Hepatocyte (in vitro differentiated cells): ENCODE results near the gene CENPP. TPM values are rescaled to one million over a fixed set of nuclear protein-coding genes. Genes with fewer than 3 reads are reported as not detected.

Experiments
- DNase-seq: peaks from one replicate; pipeline ENCODE4 v3.0.0-alpha.2; 2016; ENCODE audit warnings: low spot score
- H2AFZ ChIP-seq: fragments of 200-600 bp; sonication (generic); 2 replicates; pipeline ENCODE4 v1.6.0; 2016; ENCODE audit warnings: antibody characterized with exemption, mild to moderate bottlenecking
- H3K27ac ChIP-seq: fragments of 200-600 bp; sonication (generic); 2 replicates; pipeline ENCODE4 v1.5.1; 2016; ENCODE audit warnings: mild to moderate bottlenecking
- H3K27me3 ChIP-seq: fragments of 200-600 bp; sonication (generic); 2 replicates; pipeline ENCODE4 v1.6.1; 2016
- H3K36me3 ChIP-seq: fragments of 200-600 bp; sonication (generic); replicated peaks from 2 replicates; pipeline ENCODE4 v1.5.1; 2016; ENCODE audit warnings: low read depth; ENCODE audit not compliant: insufficient read depth
- H3K4me1 ChIP-seq: fragments of 200-600 bp; sonication (generic); 2 replicates; pipeline ENCODE4 v1.5.1; 2016; ENCODE audit warnings: mild to moderate bottlenecking, moderate library complexity; ENCODE audit not compliant: insufficient read depth
- H3K4me2 ChIP-seq: fragments of 200-600 bp; sonication (generic); 2 replicates; pipeline ENCODE4 v1.6.0; 2016
- H3K4me3 ChIP-seq: fragments of 200-600 bp; sonication (generic); 2 replicates; pipeline ENCODE4 v1.5.1; 2016; ENCODE audit warnings: mild to moderate bottlenecking
- H3K79me2 ChIP-seq: fragments of 200-600 bp; sonication (generic); 2 replicates; pipeline ENCODE4 v1.6.0; 2017; ENCODE audit warnings: mild to moderate bottlenecking
- H3K9me2 ChIP-seq: fragments of 200-600 bp; sonication (generic); replicated peaks from 2 replicates; pipeline ENCODE4 v1.6.0; 2017; ENCODE audit warnings: mild to moderate bottlenecking; ENCODE audit not compliant: insufficient read depth
- H3K9me3 ChIP-seq: fragments of 200-600 bp; sonication (generic); 2 replicates; pipeline ENCODE4 v1.5.1; 2016; ENCODE audit warnings: low read depth, mild to moderate bottlenecking
- H4K20me1 ChIP-seq: fragments of 200-600 bp; sonication (generic); 2 replicates; pipeline ENCODE4 v1.6.0; 2016; ENCODE audit warnings: mild to moderate bottlenecking; ENCODE audit not compliant: insufficient read depth, poor library complexity, severe bottlenecking
- EZH2 ChIP-seq: fragments of 200-600 bp; sonication (generic); IDR thresholded peaks from 2 replicates; pipeline ENCODE4 v1.6.1; 2016; ENCODE audit warnings: antibody characterized with exemption, mild to moderate bottlenecking, borderline replicate concordance
- EZH2phosphoT487 ChIP-seq: fragments of 200-600 bp; sonication (generic); IDR thresholded peaks from one replicate; pipeline ENCODE4 v1.6.1; 2018; ENCODE audit warnings: antibody characterized with exemption, mild to moderate bottlenecking, low read depth, moderate library complexity; ENCODE audit not compliant: unreplicated experiment, severe bottlenecking
- WGBS: methylation state at CpG from one replicate; pipeline ENCODE4 v1.1.6; 2016; ENCODE audit warnings: low lambda C conversion rate; ENCODE audit errors: missing lambda C conversion rate; 5-methylcytosine and 5-hydroxymethylcytosine counted together
- polyA plus RNA-seq: library from polyadenylated mRNA; unstranded; fragments of >200 nt; fragmentation: Nextera tagmentation; extraction: Ambion mirVana; gene quantifications from 2 replicates; pipeline ENCODE4 v1.2.1, GENCODE V29; 2016
- total RNA-seq: library from RNA; depleted of rRNA; stranded (reverse); fragments of >200 nt; gene quantifications from 2 replicates; pipeline ENCODE4 v1.2.3, GENCODE V29; 2014
- TF ChIP-seq, protein P1 (sequence below): fragments of 200-600 bp; sonication (generic); IDR thresholded peaks from 2 replicates; pipeline ENCODE4 v1.5.1; 2016; ENCODE audit warnings: antibody characterized with exemption, mild to moderate bottlenecking; ENCODE audit not compliant: poor library complexity

The CENPP gene
- total and polyA plus RNA-seq, 2 experiments from 2014 or later, result 5.1 to 5.9 TPM

DNA sequence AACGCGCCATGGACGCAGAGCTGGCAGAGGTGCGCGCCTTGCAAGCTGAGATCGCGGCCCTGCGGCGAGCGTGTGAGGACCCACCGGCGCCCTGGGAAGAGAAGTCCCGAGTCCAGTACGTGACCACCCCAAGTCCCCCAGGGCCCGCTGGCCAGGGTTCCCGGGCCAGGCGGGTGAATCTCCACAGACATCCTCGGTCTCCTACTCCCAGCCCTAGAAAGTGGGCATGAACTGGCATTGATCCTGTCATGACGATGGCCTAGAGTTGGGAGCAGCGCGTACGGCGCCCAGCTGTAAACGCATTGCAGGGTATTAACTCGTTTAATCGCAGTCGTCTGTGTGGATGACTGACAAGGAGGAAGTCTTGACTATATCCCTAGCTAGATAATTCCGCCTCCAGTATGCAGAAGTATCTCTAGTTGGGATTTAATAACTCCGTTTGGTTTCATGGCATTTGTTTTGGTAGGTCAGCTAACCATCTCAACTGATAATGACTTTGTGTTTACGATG, 293 bp downstream of the CENPP start:
- H4K20me1 ChIP-seq, result no peaks in the 10 kb centered on the region
- no peak for DNase-seq
- H2AFZ ChIP-seq, result peak overlapping the region; percentile 70
- no peaks in the 10 kb centered on the region for H3K9me2 ChIP-seq
- peaks cover 22% of the 10 kb centered on the region for H3K79me2 ChIP-seq
- peak overlapping the region; percentile 65 for H3K4me3 ChIP-seq
- H3K27me3 ChIP-seq, result no peaks in the 10 kb centered on the region
- H3K4me2 ChIP-seq, result peak overlapping the region; percentile 95
- peak overlapping the region; percentile 100 for H3K27ac ChIP-seq
- 3% methylated on average over 30 of the region's 30 CpGs for WGBS
- peaks cover 10% of the 10 kb centered on the region for H3K4me1 ChIP-seq
- no peak for TF ChIP-seq EZH2phosphoT487
- no peak for TF ChIP-seq EZH2
- TF ChIP-seq, protein P1, sequence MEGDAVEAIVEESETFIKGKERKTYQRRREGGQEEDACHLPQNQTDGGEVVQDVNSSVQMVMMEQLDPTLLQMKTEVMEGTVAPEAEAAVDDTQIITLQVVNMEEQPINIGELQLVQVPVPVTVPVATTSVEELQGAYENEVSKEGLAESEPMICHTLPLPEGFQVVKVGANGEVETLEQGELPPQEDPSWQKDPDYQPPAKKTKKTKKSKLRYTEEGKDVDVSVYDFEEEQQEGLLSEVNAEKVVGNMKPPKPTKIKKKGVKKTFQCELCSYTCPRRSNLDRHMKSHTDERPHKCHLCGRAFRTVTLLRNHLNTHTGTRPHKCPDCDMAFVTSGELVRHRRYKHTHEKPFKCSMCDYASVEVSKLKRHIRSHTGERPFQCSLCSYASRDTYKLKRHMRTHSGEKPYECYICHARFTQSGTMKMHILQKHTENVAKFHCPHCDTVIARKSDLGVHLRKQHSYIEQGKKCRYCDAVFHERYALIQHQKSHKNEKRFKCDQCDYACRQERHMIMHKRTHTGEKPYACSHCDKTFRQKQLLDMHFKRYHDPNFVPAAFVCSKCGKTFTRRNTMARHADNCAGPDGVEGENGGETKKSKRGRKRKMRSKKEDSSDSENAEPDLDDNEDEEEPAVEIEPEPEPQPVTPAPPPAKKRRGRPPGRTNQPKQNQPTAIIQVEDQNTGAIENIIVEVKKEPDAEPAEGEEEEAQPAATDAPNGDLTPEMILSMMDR, result no peak
- no peaks in the 10 kb centered on the region for H3K36me3 ChIP-seq
- H3K9me3 ChIP-seq, result no peaks in the 10 kb centered on the region

- Histone ChIP-seq H2AFZ (no peak overlapping the region), H3K27ac (no peak overlapping the region), H3K27me3 (no peaks in the 10 kb centered on the region), H3K4me3 (no peak overlapping the region), H3K9me2 (no peaks in the 10 kb centered on the region), H3K9me3 (no peaks in the 10 kb centered on the region), H3K4me1 (peaks cover 10% of the 10 kb centered on the region), H3K4me2 (peak overlapping the region; percentile 95), H3K79me2 (peaks cover 22% of the 10 kb centered on the region), H4K20me1 (no peaks in the 10 kb centered on the region), H3K36me3 (no peaks in the 10 kb centered on the region)
- no peak for DNase-seq
- no peak for TF ChIP-seq EZH2phosphoT487
- TF ChIP-seq, protein P1, result no peak
- TF ChIP-seq EZH2, result no peak
- WGBS, result 74% methylated on average over 2 of the region's 2 CpGs
These were observed 1.6 kb downstream of the CENPP start for GRCh38 chr9:92327283-92327850.

- Histone ChIP-seq H2AFZ (no peak overlapping the region), H3K4me1 (peaks cover 10% of the 10 kb centered on the region), H3K4me2 (no peak overlapping the region), H3K27me3 (no peaks in the 10 kb centered on the region), H3K36me3 (no peaks in the 10 kb centered on the region), H3K4me3 (no peak overlapping the region), H3K27ac (no peak overlapping the region), H3K9me3 (no peaks in the 10 kb centered on the region), H4K20me1 (no peaks in the 10 kb centered on the region), H3K79me2 (peaks cover 18% of the 10 kb centered on the region), H3K9me2 (no peaks in the 10 kb centered on the region)
- peak; percentile 57 for DNase-seq
- 41% methylated on average over 2 of the region's 2 CpGs for WGBS
- no peak for TF ChIP-seq EZH2
- TF ChIP-seq, protein P1, result peak; percentile 53
These were observed 2.5 kb downstream of the CENPP start for GRCh38 chr9:92328225-92328624.
